A673 (cell line): ENCODE data around the gene TGFB1I1. TPM values are rescaled to one million over a fixed set of nuclear protein-coding genes. Genes with fewer than 3 reads are reported as not detected.

ENCODE experiments used
- BruUV-seq: library from RNA; stranded (reverse); fragments of 400-500 nt; replicated peaks from 2 replicates; lab custom pipeline; 2021; lab: Mats Ljungman, UMichigan
- CTCF ChIA-PET: fragments of 300-600 bp; sonication (Branson Sonifier 250); formaldehyde crosslinking; loops from one replicate; lab custom pipeline; 2022; ENCODE audit warnings: antibody characterized with exemption; lab: Charles Lee
- POLR2A ChIA-PET: fragments of 300-600 bp; sonication (Branson Sonifier 250); formaldehyde crosslinking; loops from one replicate; lab custom pipeline; 2022; ENCODE audit warnings: antibody characterized with exemption; ENCODE audit not compliant: low non-redundant PET; lab: Charles Lee
- DNase-seq: peaks from one replicate; pipeline ENCODE4 v3.0.0-alpha.2; 2015; ENCODE audit warnings: low spot score
- H3K27ac ChIP-seq: fragments of 200-600 bp; sonication (generic); 2 replicates; pipeline ENCODE4 v1.5.1; 2016; ENCODE audit warnings: mixed run types, low read depth, mild to moderate bottlenecking, mixed read lengths, antibody characterized with exemption, low read length; ENCODE audit not compliant: poor library complexity, severe bottlenecking
- H3K27me3 ChIP-seq: fragments of 200-600 bp; sonication (generic); replicated peaks from 2 replicates; pipeline ENCODE4 v1.6.1; 2017; ENCODE audit warnings: mixed run types, low read depth, mild to moderate bottlenecking, mixed read lengths, antibody characterized with exemption, low read length; ENCODE audit not compliant: insufficient read depth, poor library complexity
- H3K36me3 ChIP-seq: fragments of 200-600 bp; sonication (generic); 2 replicates; pipeline ENCODE4 v1.6.1; 2016; ENCODE audit warnings: mixed run types, mild to moderate bottlenecking, mixed read lengths, antibody characterized with exemption, low read length; ENCODE audit not compliant: insufficient read depth, poor library complexity, severe bottlenecking
- H3K4me1 ChIP-seq: fragments of 200-600 bp; sonication (generic); 2 replicates; pipeline ENCODE4 v1.6.1; 2017; ENCODE audit warnings: mixed run types, mild to moderate bottlenecking, mixed read lengths, antibody characterized with exemption, low read length; ENCODE audit not compliant: insufficient read depth, poor library complexity, severe bottlenecking
- H3K4me3 ChIP-seq: fragments of 200-600 bp; sonication (generic); 2 replicates; pipeline ENCODE4 v1.5.1; 2016; ENCODE audit warnings: low read depth, mixed run types, mild to moderate bottlenecking, mixed read lengths, low read length; ENCODE audit not compliant: poor library complexity, severe bottlenecking
- H3K9me3 ChIP-seq: fragments of 200-600 bp; sonication (generic); 2 replicates; pipeline ENCODE4 v1.6.1; 2016; ENCODE audit warnings: mixed run types, low read depth, mild to moderate bottlenecking, mixed read lengths, antibody characterized with exemption, low read length; ENCODE audit not compliant: poor library complexity, severe bottlenecking
- CTCF ChIP-seq: fragments of 300-800, 200-600 bp; sonication (generic); conservative IDR thresholded peaks from 2 replicates; pipeline ENCODE4 v1.5.1; 2017; ENCODE audit warnings: low read depth, mild to moderate bottlenecking, antibody characterized with exemption, low read length, moderate library complexity, mixed read lengths
- EZH2 ChIP-seq: fragments of 200-600 bp; sonication (generic); IDR thresholded peaks from 2 replicates; pipeline ENCODE4 v1.6.1; 2017; ENCODE audit warnings: borderline replicate concordance, low read depth, mild to moderate bottlenecking, mixed read lengths, antibody characterized with exemption, low read length; ENCODE audit not compliant: poor library complexity, severe bottlenecking
- intact Hi-C: fragments of 100-400 bp; cut with micrococcal nuclease; formaldehyde crosslinking; loops from one replicate; pipeline ENCODE4 v1.10.0; 2022; ENCODE audit not compliant: unreplicated experiment
- total RNA-seq: library from RNA; stranded (reverse); gene quantifications from 2 replicates; pipeline ENCODE4 v1.2.3, GENCODE V29; 2021

The TGFB1I1 gene
- total RNA-seq, 1 experiment from 2014 or later: 3.3 TPM

- ChIA-PET CTCF (no interaction called here), POLR2A (no interaction called here)
- Histone ChIP-seq H3K9me3 (no peaks in the 10 kb centered on the region), H3K4me3 (no peak overlapping the region), H3K4me1 (peaks cover 14% of the 10 kb centered on the region), H3K27ac (no peak overlapping the region), H3K27me3 (no peaks in the 10 kb centered on the region), H3K36me3 (no peaks in the 10 kb centered on the region)
- TF ChIP-seq EZH2 (no peak), CTCF (no peak)
- BruUV-seq: no TSS peak
- DNase-seq: no peak
- intact Hi-C loops: no loop called here
Measured at GRCh38 chr16:31461921-31462804, 9.8 kb upstream of the TGFB1I1 start.

DNA sequence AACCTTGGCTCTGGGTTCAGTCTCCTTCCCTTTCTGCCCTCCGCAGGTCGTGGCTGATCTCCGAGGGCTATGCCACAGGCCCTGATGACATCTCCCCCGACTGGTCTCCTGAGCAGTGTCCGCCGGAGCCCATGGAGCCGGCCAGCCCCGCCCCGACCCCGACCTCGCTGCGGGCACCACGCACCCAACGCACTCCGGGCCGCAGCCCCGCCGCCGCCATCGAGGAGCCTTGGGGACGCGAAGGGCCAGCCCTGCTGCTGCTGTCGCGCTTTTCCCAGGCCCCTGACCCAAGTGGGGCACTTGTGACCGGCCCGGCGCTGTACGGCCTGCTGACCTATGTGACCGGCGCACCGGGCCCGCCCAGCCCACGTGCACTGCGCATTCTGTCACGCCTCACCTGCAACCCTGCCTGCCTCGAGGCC, 7.6 kb upstream of the TGFB1I1 start:
- Histone ChIP-seq H3K4me1 (peaks cover 6% of the 10 kb centered on the region), H3K9me3 (no peaks in the 10 kb centered on the region), H3K27me3 (no peaks in the 10 kb centered on the region), H3K27ac (no peak overlapping the region), H3K36me3 (no peaks in the 10 kb centered on the region), H3K4me3 (no peak overlapping the region)
- no peak for TF ChIP-seq CTCF
- TF ChIP-seq EZH2: no peak
- POLR2A ChIA-PET: no interaction called here
- no TSS peak for BruUV-seq
- intact Hi-C loops: no loop called here
- DNase-seq: no peak
- CTCF ChIA-PET: no interaction called here

GRCh38 chr16:31464781-31465260, 7.1 kb upstream of the TGFB1I1 start:
- ChIA-PET POLR2A (no interaction called here), CTCF (no interaction called here)
- intact Hi-C loops: no loop called here
- Histone ChIP-seq H3K9me3 (no peaks in the 10 kb centered on the region), H3K36me3 (no peaks in the 10 kb centered on the region), H3K4me3 (no peak overlapping the region), H3K4me1 (peaks cover 6% of the 10 kb centered on the region), H3K27me3 (no peaks in the 10 kb centered on the region), H3K27ac (no peak overlapping the region)
- no peak for DNase-seq
- no peak for TF ChIP-seq CTCF
- TF ChIP-seq EZH2: no peak
- BruUV-seq: no TSS peak
